Fibroblast of pulmonary artery (primary cell): ENCODE measurements around the gene TREM1.
"Not testable (repeated sequence)": the region's sequence is repeated elsewhere in the genome, so short reads cannot be mapped to it uniquely, and the experiment has no call there.

Experiments
- DNase-seq: peaks from one replicate; pipeline ENCODE4 v3.0.0-alpha.2; 2010; ENCODE audit warnings: low read depth
- H3K4me3 ChIP-seq: replicated peaks from 2 replicates; pipeline ENCODE4 v1.5.1; 2011; ENCODE audit warnings: low read depth, mild to moderate bottlenecking, control low read depth, low read length, moderate library complexity
- TF ChIP-seq, protein P1 (sequence below): IDR thresholded peaks from 2 replicates; pipeline ENCODE4 v1.5.1; 2011; ENCODE audit warnings: mild to moderate bottlenecking, control low read depth, low read length, inconsistent platforms; ENCODE audit errors: missing control alignments

TREM1 gene

DNA sequence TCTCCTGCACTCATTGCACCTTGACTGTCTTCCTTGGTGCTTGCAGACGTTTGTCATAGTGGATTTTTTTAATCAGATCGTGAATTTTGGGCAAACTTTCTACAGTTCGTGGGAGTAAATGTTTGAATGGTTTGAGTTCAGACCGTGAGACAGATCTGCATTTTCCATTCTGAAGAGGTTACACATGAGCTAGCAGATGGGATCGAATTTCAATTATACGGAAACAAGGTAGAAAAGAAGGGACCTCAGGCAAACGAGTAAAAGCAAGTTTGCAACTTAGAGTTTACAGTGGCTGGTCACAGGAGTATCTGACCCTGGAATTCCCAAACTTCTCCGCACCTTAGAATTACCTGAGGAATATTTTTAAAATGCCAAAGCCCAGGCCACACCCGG lies 31.8 kb upstream of the TREM1 start:
- H3K4me3 ChIP-seq, result peak overlapping the region; percentile 41
- TF ChIP-seq, protein P1, sequence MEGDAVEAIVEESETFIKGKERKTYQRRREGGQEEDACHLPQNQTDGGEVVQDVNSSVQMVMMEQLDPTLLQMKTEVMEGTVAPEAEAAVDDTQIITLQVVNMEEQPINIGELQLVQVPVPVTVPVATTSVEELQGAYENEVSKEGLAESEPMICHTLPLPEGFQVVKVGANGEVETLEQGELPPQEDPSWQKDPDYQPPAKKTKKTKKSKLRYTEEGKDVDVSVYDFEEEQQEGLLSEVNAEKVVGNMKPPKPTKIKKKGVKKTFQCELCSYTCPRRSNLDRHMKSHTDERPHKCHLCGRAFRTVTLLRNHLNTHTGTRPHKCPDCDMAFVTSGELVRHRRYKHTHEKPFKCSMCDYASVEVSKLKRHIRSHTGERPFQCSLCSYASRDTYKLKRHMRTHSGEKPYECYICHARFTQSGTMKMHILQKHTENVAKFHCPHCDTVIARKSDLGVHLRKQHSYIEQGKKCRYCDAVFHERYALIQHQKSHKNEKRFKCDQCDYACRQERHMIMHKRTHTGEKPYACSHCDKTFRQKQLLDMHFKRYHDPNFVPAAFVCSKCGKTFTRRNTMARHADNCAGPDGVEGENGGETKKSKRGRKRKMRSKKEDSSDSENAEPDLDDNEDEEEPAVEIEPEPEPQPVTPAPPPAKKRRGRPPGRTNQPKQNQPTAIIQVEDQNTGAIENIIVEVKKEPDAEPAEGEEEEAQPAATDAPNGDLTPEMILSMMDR, result no peak
- no peak for DNase-seq

DNA sequence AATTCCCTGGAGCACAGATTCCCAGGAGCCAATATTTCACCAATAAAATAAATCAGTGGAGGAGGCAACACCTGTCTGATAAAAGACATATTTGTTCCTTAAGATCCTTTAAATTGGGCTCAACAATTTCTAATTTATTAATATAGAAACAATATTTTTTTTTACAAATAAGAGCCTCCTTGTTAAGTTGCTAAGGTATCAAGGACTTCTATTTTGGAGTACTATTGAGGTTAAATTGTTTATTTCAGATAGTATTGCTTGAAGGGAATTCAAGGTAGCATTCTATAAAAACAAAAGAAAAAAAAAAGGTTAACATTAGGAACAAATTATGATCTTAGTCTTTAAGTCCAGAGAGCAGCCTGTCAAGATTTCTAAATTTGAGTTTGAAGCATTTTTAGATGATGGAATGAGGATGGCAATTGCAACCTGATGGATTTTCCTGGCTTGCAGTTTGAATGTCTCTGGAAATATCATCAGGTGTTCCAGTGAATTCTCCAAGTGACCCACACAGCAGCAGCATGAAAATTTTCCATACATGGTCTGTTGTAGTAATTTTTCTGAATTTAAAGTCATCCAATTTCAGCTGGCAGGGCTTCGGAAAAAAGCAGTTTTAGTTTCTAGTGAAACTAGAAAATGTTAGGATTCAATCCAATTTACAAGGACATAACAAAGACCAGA lies 29.6 kb upstream of the TREM1 start:
- H3K4me3 ChIP-seq, result no peak overlapping the region
- TF ChIP-seq, protein P1, result no peak
- DNase-seq, result no peak

DNA sequence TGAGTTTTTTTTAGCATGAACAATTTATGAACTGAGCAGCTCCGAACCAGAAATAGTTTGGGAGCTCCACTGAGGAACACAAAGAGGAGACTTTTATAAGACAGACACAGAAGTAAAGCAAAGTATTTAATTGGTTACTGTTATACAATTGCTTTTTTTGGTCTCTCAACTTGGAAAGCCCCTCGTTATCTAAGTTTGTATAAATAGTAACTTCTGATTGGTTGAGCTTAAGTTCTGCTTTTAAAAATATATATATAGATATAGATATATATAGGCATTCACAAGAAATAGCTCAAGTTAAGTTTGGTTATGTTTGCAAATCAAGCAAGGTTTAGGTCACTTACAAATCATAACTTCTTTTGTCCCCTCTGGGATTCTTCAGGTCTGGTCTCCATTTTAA lies 28.7 kb upstream of the TREM1 start:
- DNase-seq, result no peak
- TF ChIP-seq, protein P1, result no peak
- no peak overlapping the region for H3K4me3 ChIP-seq

DNA sequence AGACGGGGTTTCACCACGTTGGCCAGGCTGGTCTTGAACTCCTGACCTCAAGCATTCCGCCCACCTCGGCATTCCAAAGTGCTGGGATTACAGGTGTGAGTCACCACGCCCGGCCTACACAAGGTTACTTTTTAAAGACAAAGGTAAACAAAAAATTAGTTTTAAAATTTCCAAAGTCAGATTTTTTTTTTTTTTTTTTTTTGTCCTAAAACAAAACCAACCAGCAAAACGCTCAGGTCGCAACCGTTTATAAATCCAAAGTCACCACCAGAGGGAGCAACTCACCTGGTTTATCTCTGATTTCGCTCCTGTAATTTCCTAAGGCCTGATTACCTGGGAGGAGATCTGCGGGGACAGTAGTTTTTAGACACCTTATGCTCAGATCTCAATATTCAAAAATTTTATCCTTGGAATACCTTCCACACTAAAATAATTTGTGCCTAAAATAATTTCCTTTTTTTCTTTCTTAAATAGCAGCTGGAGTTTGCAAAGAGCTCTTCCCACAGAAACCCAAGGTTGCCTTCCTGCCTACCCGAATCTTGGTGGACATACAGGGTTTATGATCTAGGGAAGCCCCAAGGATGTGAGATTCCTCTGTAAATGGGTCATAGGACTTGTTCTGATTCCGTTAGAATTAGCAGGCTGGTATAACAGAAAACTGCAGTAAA lies 19.8 kb upstream of the TREM1 start:
- peak; percentile 62 for DNase-seq

DNA sequence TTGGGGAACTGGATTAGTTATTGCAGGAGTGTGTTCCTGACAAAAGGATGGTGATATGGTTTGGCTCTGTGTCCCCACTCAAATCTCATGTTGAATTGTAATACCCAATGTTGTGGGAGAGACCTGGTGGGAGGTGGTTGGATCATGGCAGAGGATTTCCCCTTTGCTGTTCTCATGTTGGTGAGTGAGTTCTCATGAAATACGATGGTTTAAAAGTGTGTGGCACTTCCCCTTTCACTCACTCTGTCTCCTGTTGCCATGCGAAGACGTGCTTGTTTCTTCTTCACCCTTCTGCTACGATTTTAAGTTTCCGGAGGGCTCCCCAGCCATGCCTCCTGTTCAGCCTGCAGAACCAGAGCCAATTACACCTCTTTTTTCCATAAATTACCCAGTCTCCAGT lies 16.2 kb upstream of the TREM1 start:
- TF ChIP-seq, protein P1, result no peak
- no peak overlapping the region for H3K4me3 ChIP-seq
- no peak for DNase-seq

More for the DNA sequence above, 19.8 kb upstream of the TREM1 start:
- no peak overlapping the region for H3K4me3 ChIP-seq
- TF ChIP-seq, protein P1, result peak; percentile 56

DNA sequence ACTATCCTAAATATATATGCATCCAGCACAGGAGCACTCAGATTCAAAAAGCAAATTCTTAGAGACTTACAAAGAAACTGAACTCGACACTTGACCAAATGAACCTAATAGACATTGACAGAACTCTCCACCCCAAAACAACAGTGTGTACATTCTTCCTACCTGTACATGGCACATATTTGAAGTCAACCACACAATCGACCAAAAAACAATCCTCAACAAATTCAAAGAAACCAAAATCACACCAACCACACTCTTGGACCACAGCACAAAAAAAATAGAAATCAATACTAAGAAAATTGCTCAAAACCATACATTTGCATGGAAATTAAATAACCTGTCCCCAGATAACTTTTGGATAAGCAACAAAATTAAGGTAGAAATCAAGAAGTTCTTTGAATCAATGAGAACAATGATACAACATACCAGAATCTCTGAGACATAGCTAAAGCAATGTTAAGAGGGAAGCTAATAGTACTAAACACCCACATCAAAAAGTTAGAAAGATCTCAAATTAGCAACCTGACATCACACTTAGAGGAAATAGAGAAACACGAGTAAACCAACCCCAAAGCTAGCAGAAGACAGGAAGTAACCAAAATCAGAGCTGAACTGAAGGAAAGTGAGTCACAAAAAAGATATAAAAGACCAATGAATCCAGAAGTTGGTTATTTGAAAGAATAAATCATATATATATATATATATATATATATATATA lies 12.5 kb upstream of the TREM1 start:
- TF ChIP-seq, protein P1, result no peak
- no peak overlapping the region for H3K4me3 ChIP-seq
- DNase-seq, result no peak

DNA sequence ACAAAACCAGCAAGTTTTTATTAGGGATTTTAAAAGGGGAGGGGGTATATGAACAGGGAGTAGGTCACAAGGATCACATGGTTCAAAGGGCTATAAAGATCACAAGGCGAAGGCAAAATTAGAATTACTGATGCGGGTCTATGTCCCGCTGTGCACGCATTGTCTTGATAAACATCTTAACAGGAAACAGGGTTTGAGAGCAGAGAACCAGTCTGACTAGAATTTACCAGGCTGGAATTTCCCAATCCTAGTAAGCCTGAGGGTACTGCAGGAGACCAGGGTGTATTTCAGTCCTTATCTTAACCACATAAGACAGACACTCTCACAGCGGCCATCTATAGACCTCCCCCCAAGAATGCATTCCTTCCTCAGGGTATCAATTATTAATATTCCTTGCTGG lies 10.8 kb upstream of the TREM1 start:
- H3K4me3 ChIP-seq, DNase-seq: not testable (repeated sequence)
